Measurements from ENCODE around the gene PRKAR2A.

DNA sequence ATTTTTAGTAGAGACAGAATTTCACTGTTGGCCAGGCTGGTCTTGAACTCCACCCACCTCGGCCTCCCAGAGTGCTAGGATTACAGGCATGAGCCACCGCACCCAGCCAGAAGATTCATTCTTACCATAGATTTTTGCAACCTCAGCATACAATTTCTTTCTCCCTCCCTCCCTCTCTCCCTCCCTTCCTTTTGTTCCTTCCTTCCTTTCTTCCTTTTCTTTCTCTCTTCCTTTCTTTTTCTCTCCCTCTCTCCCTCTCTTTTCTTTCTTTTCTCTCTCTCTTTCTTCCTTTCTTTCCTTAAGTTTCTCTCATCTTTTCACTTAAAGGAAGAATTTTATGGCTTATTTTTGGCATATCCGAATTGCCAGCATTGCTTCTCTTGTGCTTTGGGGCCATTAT is 58.0 kb downstream of the PRKAR2A start:
- TF ChIP-seq, protein P1, sequence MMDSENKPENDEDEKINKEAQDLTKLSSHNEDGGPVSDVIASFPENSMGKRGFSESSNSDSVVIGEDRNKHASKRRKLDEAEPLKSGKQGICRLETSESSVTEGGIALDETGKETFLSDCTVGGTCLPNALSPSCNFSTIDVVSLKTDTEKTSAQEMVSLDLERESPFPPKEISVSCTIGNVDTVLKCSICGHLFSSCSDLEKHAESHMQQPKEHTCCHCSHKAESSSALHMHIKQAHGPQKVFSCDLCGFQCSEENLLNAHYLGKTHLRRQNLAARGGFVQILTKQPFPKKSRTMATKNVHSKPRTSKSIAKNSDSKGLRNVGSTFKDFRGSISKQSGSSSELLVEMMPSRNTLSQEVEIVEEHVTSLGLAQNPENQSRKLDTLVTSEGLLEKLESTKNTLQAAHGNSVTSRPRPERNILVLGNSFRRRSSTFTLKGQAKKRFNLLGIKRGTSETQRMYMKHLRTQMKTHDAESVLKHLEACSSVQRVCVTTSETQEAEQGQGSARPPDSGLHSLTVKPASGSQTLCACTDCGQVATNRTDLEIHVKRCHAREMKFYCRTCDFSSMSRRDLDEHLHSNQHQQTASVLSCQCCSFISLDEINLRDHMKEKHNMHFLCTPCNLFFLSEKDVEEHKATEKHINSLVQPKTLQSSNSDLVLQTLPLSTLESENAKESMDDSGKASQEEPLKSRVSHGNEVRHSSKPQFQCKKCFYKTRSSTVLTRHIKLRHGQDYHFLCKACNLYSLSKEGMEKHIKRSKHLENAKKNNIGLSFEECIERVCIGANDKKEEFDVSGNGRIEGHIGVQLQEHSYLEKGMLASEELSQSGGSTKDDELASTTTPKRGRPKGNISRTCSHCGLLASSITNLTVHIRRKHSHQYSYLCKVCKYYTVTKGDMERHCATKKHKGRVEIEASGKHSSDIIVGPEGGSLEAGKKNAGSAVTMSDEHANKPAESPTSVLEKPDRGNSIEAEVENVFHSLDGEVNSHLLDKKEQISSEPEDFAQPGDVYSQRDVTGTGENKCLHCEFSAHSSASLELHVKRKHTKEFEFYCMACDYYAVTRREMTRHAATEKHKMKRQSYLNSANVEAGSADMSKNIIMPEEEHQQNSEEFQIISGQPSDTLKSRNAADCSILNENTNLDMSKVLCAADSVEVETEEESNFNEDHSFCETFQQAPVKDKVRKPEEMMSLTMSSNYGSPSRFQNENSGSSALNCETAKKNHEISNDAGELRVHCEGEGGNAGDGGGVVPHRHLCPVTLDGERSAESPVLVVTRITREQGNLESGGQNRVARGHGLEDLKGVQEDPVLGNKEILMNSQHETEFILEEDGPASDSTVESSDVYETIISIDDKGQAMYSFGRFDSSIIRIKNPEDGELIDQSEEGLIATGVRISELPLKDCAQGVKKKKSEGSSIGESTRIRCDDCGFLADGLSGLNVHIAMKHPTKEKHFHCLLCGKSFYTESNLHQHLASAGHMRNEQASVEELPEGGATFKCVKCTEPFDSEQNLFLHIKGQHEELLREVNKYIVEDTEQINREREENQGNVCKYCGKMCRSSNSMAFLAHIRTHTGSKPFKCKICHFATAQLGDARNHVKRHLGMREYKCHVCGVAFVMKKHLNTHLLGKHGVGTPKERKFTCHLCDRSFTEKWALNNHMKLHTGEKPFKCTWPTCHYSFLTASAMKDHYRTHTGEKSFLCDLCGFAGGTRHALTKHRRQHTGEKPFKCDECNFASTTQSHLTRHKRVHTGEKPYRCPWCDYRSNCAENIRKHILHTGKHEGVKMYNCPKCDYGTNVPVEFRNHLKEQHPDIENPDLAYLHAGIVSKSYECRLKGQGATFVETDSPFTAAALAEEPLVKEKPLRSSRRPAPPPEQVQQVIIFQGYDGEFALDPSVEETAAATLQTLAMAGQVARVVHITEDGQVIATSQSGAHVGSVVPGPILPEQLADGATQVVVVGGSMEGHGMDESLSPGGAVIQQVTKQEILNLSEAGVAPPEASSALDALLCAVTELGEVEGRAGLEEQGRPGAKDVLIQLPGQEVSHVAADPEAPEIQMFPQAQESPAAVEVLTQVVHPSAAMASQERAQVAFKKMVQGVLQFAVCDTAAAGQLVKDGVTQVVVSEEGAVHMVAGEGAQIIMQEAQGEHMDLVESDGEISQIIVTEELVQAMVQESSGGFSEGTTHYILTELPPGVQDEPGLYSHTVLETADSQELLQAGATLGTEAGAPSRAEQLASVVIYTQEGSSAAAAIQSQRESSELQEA (IDR thresholded peaks at IDR 0.05; ENCODE audit: low read depth), result no peak
- TF ChIP-seq CHD1 (IDR thresholded peaks at IDR 0.05; ENCODE audit: low read length) (no peak), SAFB2 (IDR thresholded peaks at IDR 0.05; ENCODE audit: borderline replicate concordance, low read depth, low read length, severe bottlenecking) (no peak), HCFC1 (IDR thresholded peaks at IDR 0.05; ENCODE audit: low read depth, low read length) (no peak), NR1H2 (CRISPR knock-in tag; IDR thresholded peaks at IDR 0.05) (no peak), CTBP1 (IDR thresholded peaks at IDR 0.05; ENCODE audit: borderline replicate concordance) (no peak), TAF1 (IDR thresholded peaks at IDR 0.05; ENCODE audit: control insufficient read depth, extremely low read depth, insufficient read depth, low read length, severe bottlenecking) (no peak), POLR2A (conservative IDR thresholded peaks at IDR 0.05) (no peak), CBFB (CRISPR knock-in tag; IDR thresholded peaks at IDR 0.05) (no peak)
- TF ChIP-seq, protein P2, sequence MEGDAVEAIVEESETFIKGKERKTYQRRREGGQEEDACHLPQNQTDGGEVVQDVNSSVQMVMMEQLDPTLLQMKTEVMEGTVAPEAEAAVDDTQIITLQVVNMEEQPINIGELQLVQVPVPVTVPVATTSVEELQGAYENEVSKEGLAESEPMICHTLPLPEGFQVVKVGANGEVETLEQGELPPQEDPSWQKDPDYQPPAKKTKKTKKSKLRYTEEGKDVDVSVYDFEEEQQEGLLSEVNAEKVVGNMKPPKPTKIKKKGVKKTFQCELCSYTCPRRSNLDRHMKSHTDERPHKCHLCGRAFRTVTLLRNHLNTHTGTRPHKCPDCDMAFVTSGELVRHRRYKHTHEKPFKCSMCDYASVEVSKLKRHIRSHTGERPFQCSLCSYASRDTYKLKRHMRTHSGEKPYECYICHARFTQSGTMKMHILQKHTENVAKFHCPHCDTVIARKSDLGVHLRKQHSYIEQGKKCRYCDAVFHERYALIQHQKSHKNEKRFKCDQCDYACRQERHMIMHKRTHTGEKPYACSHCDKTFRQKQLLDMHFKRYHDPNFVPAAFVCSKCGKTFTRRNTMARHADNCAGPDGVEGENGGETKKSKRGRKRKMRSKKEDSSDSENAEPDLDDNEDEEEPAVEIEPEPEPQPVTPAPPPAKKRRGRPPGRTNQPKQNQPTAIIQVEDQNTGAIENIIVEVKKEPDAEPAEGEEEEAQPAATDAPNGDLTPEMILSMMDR (IDR thresholded peaks at IDR 0.05 in 2 of 3, conservative IDR thresholded peaks at IDR 0.05 in 1 of 3; ENCODE audit: insufficient read depth in 2 of 3, low read depth in 1 of 3, low read length in 3 of 3), result no peak
- TF ChIP-seq, protein P3, sequence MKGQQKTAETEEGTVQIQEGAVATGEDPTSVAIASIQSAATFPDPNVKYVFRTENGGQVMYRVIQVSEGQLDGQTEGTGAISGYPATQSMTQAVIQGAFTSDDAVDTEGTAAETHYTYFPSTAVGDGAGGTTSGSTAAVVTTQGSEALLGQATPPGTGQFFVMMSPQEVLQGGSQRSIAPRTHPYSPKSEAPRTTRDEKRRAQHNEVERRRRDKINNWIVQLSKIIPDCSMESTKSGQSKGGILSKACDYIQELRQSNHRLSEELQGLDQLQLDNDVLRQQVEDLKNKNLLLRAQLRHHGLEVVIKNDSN (CRISPR knock-in tag; IDR thresholded peaks at IDR 0.05), result no peak
- TF ChIP-seq, protein P4, sequence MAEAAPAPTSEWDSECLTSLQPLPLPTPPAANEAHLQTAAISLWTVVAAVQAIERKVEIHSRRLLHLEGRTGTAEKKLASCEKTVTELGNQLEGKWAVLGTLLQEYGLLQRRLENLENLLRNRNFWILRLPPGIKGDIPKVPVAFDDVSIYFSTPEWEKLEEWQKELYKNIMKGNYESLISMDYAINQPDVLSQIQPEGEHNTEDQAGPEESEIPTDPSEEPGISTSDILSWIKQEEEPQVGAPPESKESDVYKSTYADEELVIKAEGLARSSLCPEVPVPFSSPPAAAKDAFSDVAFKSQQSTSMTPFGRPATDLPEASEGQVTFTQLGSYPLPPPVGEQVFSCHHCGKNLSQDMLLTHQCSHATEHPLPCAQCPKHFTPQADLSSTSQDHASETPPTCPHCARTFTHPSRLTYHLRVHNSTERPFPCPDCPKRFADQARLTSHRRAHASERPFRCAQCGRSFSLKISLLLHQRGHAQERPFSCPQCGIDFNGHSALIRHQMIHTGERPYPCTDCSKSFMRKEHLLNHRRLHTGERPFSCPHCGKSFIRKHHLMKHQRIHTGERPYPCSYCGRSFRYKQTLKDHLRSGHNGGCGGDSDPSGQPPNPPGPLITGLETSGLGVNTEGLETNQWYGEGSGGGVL (CRISPR knock-in tag; IDR thresholded peaks at IDR 0.05), result no peak

All from K562 (cell line).